ENCODE measurements around the gene SLC25A14. TPM values are rescaled to one million over a fixed set of nuclear protein-coding genes. Genes with fewer than 3 reads are reported as not detected.
A peak's percentile ranks its signal among the peaks of the same experiment; 100 is the strongest.
"Not testable (repeated sequence)": the region's sequence is repeated elsewhere in the genome, so short reads cannot be mapped to it uniquely, and the experiment has no call there.

The SLC25A14 gene
- total RNA-seq, 2 donors from 2014 or later = 14.1 to 16.4 TPM

- WGBS, 2 experiments (ENCODE audit: insufficient coverage in 1 of 2, insufficient read length in 1 of 2) = 90% methylated on average over 5 of the region's 5 CpGs; no CpG with 5 or more reads in 1 of the 2 experiments
- DNase-seq = peak; percentile 63
- TF ChIP-seq CTCF (conservative IDR thresholded peaks at IDR 0.05) = peak; percentile 59
- no peaks in the 10 kb centered on the region for H3K27me3 Mint-ChIP-seq (ENCODE audit: insufficient read depth)
- no peaks in the 10 kb centered on the region for H3K36me3 ChIP-seq (ENCODE audit: control insufficient read depth, insufficient read depth, low read length)
- H3K4me3 ChIP-seq (ENCODE audit: low read length) = no peak overlapping the region
- no peak overlapping the region for H3K4me3 Mint-ChIP-seq
- H3K9me3 Mint-ChIP-seq = peaks cover 23% of the 10 kb centered on the region
- no peaks in the 10 kb centered on the region for H3K9me3 ChIP-seq (ENCODE audit: control insufficient read depth, low read length)
- H3K4me1 ChIP-seq (ENCODE audit: control insufficient read depth, insufficient read depth, low read length) = no peaks in the 10 kb centered on the region
- H3K27ac Mint-ChIP-seq = no peak overlapping the region
- no peak overlapping the region for H3K27ac ChIP-seq (ENCODE audit: low read depth, low read length)
- H3K4me1 Mint-ChIP-seq = no peaks in the 10 kb centered on the region
- H3K9ac ChIP-seq (ENCODE audit: extremely low read depth, low read length, poor library complexity, severe bottlenecking) = no peak overlapping the region
- no peaks in the 10 kb centered on the region for H3K36me3 Mint-ChIP-seq (ENCODE audit: low read depth)
- H3K27me3 ChIP-seq (ENCODE audit: control insufficient read depth, insufficient read depth, low read length, poor library complexity, severe bottlenecking) = no peaks in the 10 kb centered on the region
These were observed 34.9 kb upstream of the SLC25A14 start for GRCh38 chrX:130304587-130305368.

GRCh38 chrX:130319886-130320285 is 19.8 kb upstream of the SLC25A14 start:
- 71% methylated on average over 2 of the region's 3 CpGs; no CpG with 5 or more reads in 1 of the 2 experiments for WGBS, 2 experiments (ENCODE audit: insufficient coverage in 1 of 2, insufficient read length in 1 of 2)
- not testable (repeated sequence) for H3K4me3 Mint-ChIP-seq; H3K27ac Mint-ChIP-seq; H3K36me3 Mint-ChIP-seq (ENCODE audit: low read depth); H3K4me1 Mint-ChIP-seq; H3K4me1 ChIP-seq (ENCODE audit: control insufficient read depth, insufficient read depth, low read length); H3K27ac ChIP-seq (ENCODE audit: low read depth, low read length); H3K36me3 ChIP-seq (ENCODE audit: control insufficient read depth, insufficient read depth, low read length); H3K4me3 ChIP-seq (ENCODE audit: low read length); DNase-seq; H3K9ac ChIP-seq (ENCODE audit: extremely low read depth, low read length, poor library complexity, severe bottlenecking); H3K27me3 Mint-ChIP-seq (ENCODE audit: insufficient read depth); H3K9me3 ChIP-seq (ENCODE audit: control insufficient read depth, low read length); H3K27me3 ChIP-seq (ENCODE audit: control insufficient read depth, insufficient read depth, low read length, poor library complexity, severe bottlenecking)
- peaks cover 49% of the 10 kb centered on the region for H3K9me3 Mint-ChIP-seq

GRCh38 chrX:130321550-130321949 is 18.2 kb upstream of the SLC25A14 start:
- Mint-ChIP-seq H3K9me3 (peaks cover 42% of the 10 kb centered on the region), H3K4me1 (no peaks in the 10 kb centered on the region), H3K27me3 (ENCODE audit: insufficient read depth) (peaks cover 1% of the 10 kb centered on the region), H3K27ac (no peak overlapping the region), H3K36me3 (ENCODE audit: low read depth) (no peaks in the 10 kb centered on the region), H3K4me3 (no peak overlapping the region)
- H3K4me3 ChIP-seq (ENCODE audit: low read length) = no peak overlapping the region
- whole genome bisulfite sequencing, 2 experiments (ENCODE audit: insufficient coverage in 1 of 2, insufficient read length in 1 of 2) = 83% methylated on average over 2 of the region's 2 CpGs; no CpG with 5 or more reads in 1 of the 2 experiments
- no peaks in the 10 kb centered on the region for H3K27me3 ChIP-seq (ENCODE audit: control insufficient read depth, insufficient read depth, low read length, poor library complexity, severe bottlenecking)
- DNase-seq = no peak
- H3K9ac ChIP-seq (ENCODE audit: extremely low read depth, low read length, poor library complexity, severe bottlenecking) = no peak overlapping the region
- no peaks in the 10 kb centered on the region for H3K9me3 ChIP-seq (ENCODE audit: control insufficient read depth, low read length)
- no peaks in the 10 kb centered on the region for H3K4me1 ChIP-seq (ENCODE audit: control insufficient read depth, insufficient read depth, low read length)
- no peak overlapping the region for H3K27ac ChIP-seq (ENCODE audit: low read depth, low read length)
- no peak for TF ChIP-seq CTCF (conservative IDR thresholded peaks at IDR 0.05)
- no peaks in the 10 kb centered on the region for H3K36me3 ChIP-seq (ENCODE audit: control insufficient read depth, insufficient read depth, low read length)
